Naive thymus-derived CD8-positive, alpha-beta T cell (primary cell): Measurements from ENCODE around the gene MALT1. TPM values are rescaled to one million over a fixed set of nuclear protein-coding genes. Genes with fewer than 3 reads are reported as not detected.
"Not testable (repeated sequence)": the region's sequence is repeated elsewhere in the genome, so short reads cannot be mapped to it uniquely, and the experiment has no call there.

ENCODE experiments used
- ATAC-seq, 2 donors: fragments of 150-1000 bp; cut with Tn5 transposase in 1 of 2; sonication (Bioruptor Pico), chemical (Tn5 transposase) in 1 of 2; 1 replicate in 1 of 2; 2 replicates in 1 of 2; pipeline ENCODE4 v1.10.0; 2021; ENCODE audit warnings: mild to moderate bottlenecking in 2 of 2, moderate library complexity in 2 of 2
- POLR2A ChIA-PET: fragments of 350-600 bp; sonication (Branson Sonifier 250); formaldehyde crosslinking; loops from one replicate; lab custom pipeline; 2021; ENCODE audit warnings: antibody characterized with exemption; lab: Charles Lee
- DNase-seq, 10 donors: peaks; one replicate each; pipeline versions ENCODE4 v3.0.0 to v3.0.0-alpha.2; 2020 to 2022
- H3K27ac Mint-ChIP-seq, 10 donors: one replicate each; pipeline ENCODE4 v1.8.0; 2020 to 2022; ENCODE audit warnings: mild to moderate bottlenecking in 10 of 10, mixed read lengths in 10 of 10, moderate library complexity in 4 of 10, inconsistent platforms in 1 of 10
- H3K27me3 Mint-ChIP-seq, 5 donors: one replicate each; pipeline ENCODE4 v1.8.0; 2021 to 2022; ENCODE audit warnings: mixed read lengths in 5 of 5
- H3K36me3 Mint-ChIP-seq, 3 donors: one replicate each; pipeline ENCODE4 v1.8.0; 2020 to 2022; ENCODE audit warnings: mixed read lengths in 3 of 3, mild to moderate bottlenecking in 2 of 3, inconsistent platforms in 1 of 3
- H3K4me1 Mint-ChIP-seq, 4 donors: one replicate each; pipeline ENCODE4 v1.8.0; 2021 to 2022; ENCODE audit warnings: mixed read lengths in 4 of 4
- H3K4me3 Mint-ChIP-seq, 10 donors: one replicate each; pipeline ENCODE4 v1.8.0; 2020 to 2022; ENCODE audit warnings: mild to moderate bottlenecking in 10 of 10, mixed read lengths in 10 of 10, moderate library complexity in 6 of 10, inconsistent platforms in 1 of 10
- H3K9me3 Mint-ChIP-seq, 9 donors: one replicate each; pipeline ENCODE4 v1.8.0; 2020 to 2022; ENCODE audit warnings: mixed read lengths in 9 of 9, mild to moderate bottlenecking in 3 of 9, inconsistent platforms in 1 of 9, moderate library complexity in 1 of 9
- polyA plus RNA-seq, 3 donors: library from polyadenylated mRNA; unstranded; fragments of 300-500 nt; fragmentation: Illumina TruSeq; gene quantifications; one replicate each; pipeline ENCODE4 v1.2.3, GENCODE V29; 2021
- total RNA-seq, 8 experiments: library from RNA in 2 of 8; stranded (reverse) in 2 of 8; gene quantifications; one replicate each; pipeline ENCODE4 v1.2.3 and lab custom pipeline; 2021 to 2026

Gene MALT1
- total and polyA plus RNA-seq, 5 experiments from 2014 or later, result 24.7 to 78.6 (median 37.1) TPM

- H3K27me3 Mint-ChIP-seq, result peaks cover 20 to 38% (median 22%) of the 10 kb centered on the region in 5 donors
- no peak overlapping the region for H3K4me3 Mint-ChIP-seq
- no peak for ATAC-seq
- H3K4me1 Mint-ChIP-seq, result peaks cover 13 to 34% (median 30%) of the 10 kb centered on the region in 4 donors
- POLR2A ChIA-PET, result interaction anchor here (1.5 kb wide), 1 partner anchor 229 kb away, joined by 4 read pairs; no protein-coding TSS in a partner anchor
- H3K9me3 Mint-ChIP-seq, result no peaks in the 10 kb centered on the region
- no peaks in the 10 kb centered on the region for H3K36me3 Mint-ChIP-seq
- peak overlapping the region in 1 of 10 donors; percentile 76 for H3K27ac Mint-ChIP-seq
- DNase-seq, result no peak
Measured at GRCh38 chr18:58761970-58762780, 90.9 kb downstream of the MALT1 start.

DNA sequence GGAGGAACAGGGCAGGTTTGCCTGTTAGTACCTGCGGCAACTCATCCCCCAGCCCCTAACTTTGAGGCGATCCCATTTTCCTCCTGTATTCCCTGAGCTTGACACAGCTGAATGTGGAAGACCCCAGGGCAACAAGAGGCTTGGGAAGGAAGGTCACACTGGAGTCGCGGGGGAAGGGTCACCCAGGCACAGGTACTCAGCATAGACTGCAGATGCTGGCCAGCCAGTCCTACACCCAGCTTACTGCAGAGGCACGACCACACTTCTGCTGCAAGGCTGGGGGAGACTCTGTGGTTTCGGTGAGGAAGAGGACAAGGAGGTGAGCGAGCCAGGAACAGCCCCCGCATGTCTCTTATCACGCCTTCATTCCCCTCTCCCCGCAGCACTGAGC is 91.5 kb downstream of the MALT1 start:
- H3K4me1 Mint-ChIP-seq, result peaks cover 13 to 33% (median 30%) of the 10 kb centered on the region in 4 donors
- POLR2A ChIA-PET, result interaction anchor here (0.6 to 1.8 kb wide), 2 partner anchors 91 to 152 kb away, joined by 3 to 18 read pairs; partner anchors contain the start of gene MALT1
- H3K36me3 Mint-ChIP-seq, result no peaks in the 10 kb centered on the region
- ATAC-seq (no peak), DNase-seq (no peak)
- H3K27ac Mint-ChIP-seq, result peak overlapping the region in 1 of 10 donors; percentile 76
- no peak overlapping the region for H3K4me3 Mint-ChIP-seq
- no peaks in the 10 kb centered on the region for H3K9me3 Mint-ChIP-seq
- H3K27me3 Mint-ChIP-seq, result peaks cover 20 to 44% (median 26%) of the 10 kb centered on the region in 5 donors

- H3K4me1 Mint-ChIP-seq, result peaks cover 10 to 31% (median 30%) of the 10 kb centered on the region in 4 donors
- ATAC-seq (no peak), DNase-seq (no peak)
- POLR2A ChIA-PET, result no interaction called here
- H3K9me3 Mint-ChIP-seq, result no peaks in the 10 kb centered on the region
- H3K27me3 Mint-ChIP-seq, result peaks cover 25 to 57% (median 34%) of the 10 kb centered on the region in 5 donors
- H3K27ac Mint-ChIP-seq, result no peak overlapping the region
- no peak overlapping the region for H3K4me3 Mint-ChIP-seq
- H3K36me3 Mint-ChIP-seq, result no peaks in the 10 kb centered on the region
Measured at GRCh38 chr18:58766164-58766563, 94.9 kb downstream of the MALT1 start.

GRCh38 chr18:58766946-58767345 is 95.7 kb downstream of the MALT1 start:
- POLR2A ChIA-PET, result no interaction called here
- Mint-ChIP-seq H3K27ac (no peak overlapping the region), H3K9me3 (no peaks in the 10 kb centered on the region), H3K4me3 (no peak overlapping the region), H3K4me1 (peaks cover 5 to 24% (median 22%) of the 10 kb centered on the region in 4 donors), H3K27me3 (peaks cover 27 to 57% (median 36%) of the 10 kb centered on the region in 5 donors), H3K36me3 (no peaks in the 10 kb centered on the region)
- DNase-seq (no peak), ATAC-seq (no peak)

GRCh38 chr18:58768293-58768974 is 97.2 kb downstream of the MALT1 start:
- Mint-ChIP-seq H3K4me1 (peaks cover 3 to 17% (median 14%) of the 10 kb centered on the region in 4 donors), H3K27me3 (peaks cover 28 to 63% (median 41%) of the 10 kb centered on the region in 5 donors), H3K27ac (peak overlapping the region in 1 of 10 donors; percentile 53), H3K9me3 (no peaks in the 10 kb centered on the region), H3K36me3 (no peaks in the 10 kb centered on the region), H3K4me3 (peak overlapping the region in 9 of 10 donors; percentile 19 to 73 (median 61))
- peak; percentile 91 to 95 for ATAC-seq
- DNase-seq, result peak; percentile 32 to 76 (median 59)
- POLR2A ChIA-PET, result interaction anchor here (0.5 to 1.4 kb wide), 6 partner anchors 236 to 269 kb away, joined by 3 to 4 read pairs (median 4); no protein-coding TSS in a partner anchor

DNA sequence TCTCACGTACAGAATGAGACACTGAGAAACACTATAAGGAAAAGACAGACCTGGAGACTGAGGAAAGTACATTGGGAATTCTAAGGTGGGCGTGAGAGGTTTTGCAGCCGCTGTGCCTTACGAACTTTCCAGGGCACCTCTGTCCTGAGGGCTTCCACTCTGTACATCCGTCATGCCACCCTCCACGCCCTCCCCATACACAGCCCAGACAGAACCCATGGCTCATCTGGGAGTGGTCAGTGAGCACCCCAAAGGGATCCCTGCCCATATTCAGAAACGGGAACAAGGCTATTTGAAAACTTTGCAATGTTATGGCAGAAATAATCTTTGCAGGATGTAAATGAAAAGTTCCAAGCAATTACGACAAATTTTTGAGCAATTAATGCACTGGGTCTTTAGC is 98.1 kb downstream of the MALT1 start:
- Mint-ChIP-seq H3K4me3 (no peak overlapping the region), H3K36me3 (no peaks in the 10 kb centered on the region), H3K27ac (no peak overlapping the region), H3K9me3 (no peaks in the 10 kb centered on the region), H3K27me3 (peaks cover 27 to 63% (median 41%) of the 10 kb centered on the region in 5 donors), H3K4me1 (peaks cover 3 to 17% (median 10%) of the 10 kb centered on the region in 4 donors)
- no peak for ATAC-seq
- DNase-seq, result no peak
- POLR2A ChIA-PET, result interaction anchor here (1.4 kb wide), 1 partner anchor 237 kb away, joined by 3 read pairs; no protein-coding TSS in a partner anchor

DNA sequence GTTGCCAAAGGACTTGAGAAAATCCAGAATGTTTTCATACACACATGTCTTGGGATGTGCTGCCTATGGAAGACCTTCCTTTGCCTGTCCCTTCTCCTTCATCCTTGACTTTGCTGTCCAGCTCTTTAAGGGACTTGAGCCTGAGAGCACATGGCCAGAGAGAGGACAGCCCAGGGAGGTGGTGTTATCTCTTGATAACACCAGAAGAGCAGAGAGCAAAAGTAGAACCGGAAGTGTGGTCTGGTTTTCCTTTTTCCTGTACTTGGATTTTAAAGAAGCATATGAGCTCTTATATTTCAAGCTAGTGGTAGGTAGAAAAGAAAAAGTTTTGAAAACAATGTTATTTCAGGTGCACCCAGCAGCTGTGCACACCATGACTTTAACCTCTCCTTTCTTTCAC is 99.3 kb downstream of the MALT1 start:
- no peak overlapping the region for H3K4me3 Mint-ChIP-seq
- ATAC-seq (no peak), DNase-seq (no peak)
- H3K9me3 Mint-ChIP-seq, result no peaks in the 10 kb centered on the region
- H3K27me3 Mint-ChIP-seq, result peaks cover 21 to 53% (median 33%) of the 10 kb centered on the region in 5 donors
- POLR2A ChIA-PET, result no interaction called here
- H3K27ac Mint-ChIP-seq, result no peak overlapping the region
- H3K36me3 Mint-ChIP-seq, result no peaks in the 10 kb centered on the region
- peaks cover 3 to 17% (median 10%) of the 10 kb centered on the region in 4 donors for H3K4me1 Mint-ChIP-seq

GRCh38 chr18:58772161-58772560 is 100.9 kb downstream of the MALT1 start:
- POLR2A ChIA-PET, result no interaction called here
- Mint-ChIP-seq H3K36me3 (no peaks in the 10 kb centered on the region), H3K27ac (no peak overlapping the region), H3K9me3 (no peaks in the 10 kb centered on the region), H3K27me3 (peaks cover 14 to 41% (median 21%) of the 10 kb centered on the region in 5 donors), H3K4me3 (no peak overlapping the region), H3K4me1 (peaks cover 3 to 17% (median 10%) of the 10 kb centered on the region in 4 donors)
- DNase-seq (no peak), ATAC-seq (no peak)

GRCh38 chr18:58776084-58776483 is 104.8 kb downstream of the MALT1 start:
- Mint-ChIP-seq H3K27me3 (peaks cover 12 to 46% (median 17%) of the 10 kb centered on the region in 5 donors), H3K9me3 (no peaks in the 10 kb centered on the region), H3K27ac (no peak overlapping the region), H3K4me1 (peaks cover 0 to under 1% (median 0%) of the 10 kb centered on the region in 4 donors), H3K36me3 (no peaks in the 10 kb centered on the region), H3K4me3 (no peak overlapping the region)
- DNase-seq (no peak), ATAC-seq (no peak)
- POLR2A ChIA-PET, result no interaction called here

- POLR2A ChIA-PET, H3K4me3 Mint-ChIP-seq, H3K4me1 Mint-ChIP-seq, H3K9me3 Mint-ChIP-seq, H3K27ac Mint-ChIP-seq, DNase-seq, ATAC-seq, H3K36me3 Mint-ChIP-seq: not testable (repeated sequence)
- peaks cover 12 to 50% (median 18%) of the 10 kb centered on the region in 5 donors for H3K27me3 Mint-ChIP-seq
Measured at GRCh38 chr18:58776541-58776940, 105.3 kb downstream of the MALT1 start.

DNA sequence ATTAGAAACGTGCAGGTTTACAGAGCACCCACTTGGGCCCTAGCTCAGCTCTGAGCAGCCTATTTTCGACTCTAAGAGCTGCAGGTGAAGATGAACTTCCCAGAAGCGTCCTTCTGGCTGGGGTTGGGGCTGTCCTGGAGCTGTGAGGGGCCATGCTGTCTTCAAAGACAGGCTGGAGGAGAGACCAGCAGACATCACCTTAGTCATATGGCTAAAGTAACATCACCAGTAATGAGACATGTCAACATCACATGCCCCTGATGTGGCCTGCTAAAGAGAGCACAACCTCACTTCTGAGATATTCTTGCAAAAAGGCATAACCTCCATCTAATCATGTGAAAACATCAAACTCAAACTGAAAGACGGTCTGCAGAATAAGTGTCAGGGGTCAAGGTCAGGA is 106.2 kb downstream of the MALT1 start:
- POLR2A ChIA-PET, result no interaction called here
- H3K4me3 Mint-ChIP-seq, result no peak overlapping the region
- ATAC-seq, result no peak
- no peak overlapping the region for H3K27ac Mint-ChIP-seq
- DNase-seq, result no peak
- no peaks in the 10 kb centered on the region for H3K9me3 Mint-ChIP-seq
- peaks cover 11 to 54% (median 17%) of the 10 kb centered on the region in 5 donors for H3K27me3 Mint-ChIP-seq
- no peaks in the 10 kb centered on the region for H3K4me1 Mint-ChIP-seq
- H3K36me3 Mint-ChIP-seq, result no peaks in the 10 kb centered on the region

DNA sequence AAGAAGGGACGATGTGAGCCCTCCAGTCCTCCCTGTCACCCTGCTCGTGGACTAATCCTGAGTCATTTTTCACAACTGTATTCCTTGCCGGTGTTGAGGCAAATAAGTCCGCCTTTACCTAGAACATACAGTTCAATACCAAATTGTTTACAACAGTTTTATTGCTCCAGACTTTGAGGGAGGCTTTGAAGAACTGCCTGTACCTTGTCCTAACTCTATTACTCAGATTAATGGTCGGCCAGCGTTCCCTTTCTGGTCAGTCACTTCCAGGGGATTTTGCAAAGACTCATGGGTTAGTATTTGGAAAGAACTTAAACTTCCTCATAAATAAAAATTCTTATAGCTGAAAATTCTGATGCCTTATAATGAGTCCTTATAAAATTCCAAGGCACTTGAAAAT is 108.3 kb downstream of the MALT1 start:
- POLR2A ChIA-PET, result interaction anchor here (0.6 kb wide), 1 partner anchor 106 kb away, joined by 3 read pairs; no protein-coding TSS in a partner anchor
- H3K27ac Mint-ChIP-seq, result no peak overlapping the region

More for the DNA sequence above, 108.3 kb downstream of the MALT1 start:
- H3K9me3 Mint-ChIP-seq, result no peaks in the 10 kb centered on the region
- no peak overlapping the region for H3K4me3 Mint-ChIP-seq
- H3K36me3 Mint-ChIP-seq, result no peaks in the 10 kb centered on the region
- H3K27me3 Mint-ChIP-seq, result peaks cover 12 to 65% (median 19%) of the 10 kb centered on the region in 5 donors
- ATAC-seq, result no peak
- DNase-seq, result no peak
- H3K4me1 Mint-ChIP-seq, result no peaks in the 10 kb centered on the region
